ENCODE results near the gene TSC22D1.

Gene TSC22D1

DNA sequence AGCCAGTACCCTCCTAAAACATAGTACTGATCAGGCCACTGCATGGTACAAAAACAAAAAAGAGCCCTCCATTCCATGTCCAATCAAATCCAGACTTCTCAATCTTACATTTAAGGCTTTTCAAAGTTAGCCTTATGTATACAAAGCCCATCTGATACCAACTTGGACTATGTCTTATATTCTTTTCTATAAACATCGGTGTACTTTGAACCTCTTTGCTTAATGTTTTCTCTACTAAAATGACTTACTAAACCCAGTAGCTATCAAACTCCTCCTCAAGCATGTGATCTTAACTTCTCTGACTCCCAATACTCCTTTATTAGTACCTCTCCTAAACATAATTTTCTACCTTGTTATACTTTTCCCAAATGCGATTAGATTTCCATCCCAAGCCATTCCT is 14.8 kb downstream of the TSC22D1 start:
- in situ Hi-C loops (cut with HindIII; ENCODE audit: low sequenced_read_pairs), result no loop called here
- no peak for DNase-seq (ENCODE audit: low read depth, low spot score)
- TF ChIP-seq, protein P1, sequence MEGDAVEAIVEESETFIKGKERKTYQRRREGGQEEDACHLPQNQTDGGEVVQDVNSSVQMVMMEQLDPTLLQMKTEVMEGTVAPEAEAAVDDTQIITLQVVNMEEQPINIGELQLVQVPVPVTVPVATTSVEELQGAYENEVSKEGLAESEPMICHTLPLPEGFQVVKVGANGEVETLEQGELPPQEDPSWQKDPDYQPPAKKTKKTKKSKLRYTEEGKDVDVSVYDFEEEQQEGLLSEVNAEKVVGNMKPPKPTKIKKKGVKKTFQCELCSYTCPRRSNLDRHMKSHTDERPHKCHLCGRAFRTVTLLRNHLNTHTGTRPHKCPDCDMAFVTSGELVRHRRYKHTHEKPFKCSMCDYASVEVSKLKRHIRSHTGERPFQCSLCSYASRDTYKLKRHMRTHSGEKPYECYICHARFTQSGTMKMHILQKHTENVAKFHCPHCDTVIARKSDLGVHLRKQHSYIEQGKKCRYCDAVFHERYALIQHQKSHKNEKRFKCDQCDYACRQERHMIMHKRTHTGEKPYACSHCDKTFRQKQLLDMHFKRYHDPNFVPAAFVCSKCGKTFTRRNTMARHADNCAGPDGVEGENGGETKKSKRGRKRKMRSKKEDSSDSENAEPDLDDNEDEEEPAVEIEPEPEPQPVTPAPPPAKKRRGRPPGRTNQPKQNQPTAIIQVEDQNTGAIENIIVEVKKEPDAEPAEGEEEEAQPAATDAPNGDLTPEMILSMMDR (IDR thresholded peaks at IDR 0.05; ENCODE audit: low read depth, low read length), result no peak
- H3K4me3 ChIP-seq (ENCODE audit: low read depth, low read length), result no peak overlapping the region

DNA sequence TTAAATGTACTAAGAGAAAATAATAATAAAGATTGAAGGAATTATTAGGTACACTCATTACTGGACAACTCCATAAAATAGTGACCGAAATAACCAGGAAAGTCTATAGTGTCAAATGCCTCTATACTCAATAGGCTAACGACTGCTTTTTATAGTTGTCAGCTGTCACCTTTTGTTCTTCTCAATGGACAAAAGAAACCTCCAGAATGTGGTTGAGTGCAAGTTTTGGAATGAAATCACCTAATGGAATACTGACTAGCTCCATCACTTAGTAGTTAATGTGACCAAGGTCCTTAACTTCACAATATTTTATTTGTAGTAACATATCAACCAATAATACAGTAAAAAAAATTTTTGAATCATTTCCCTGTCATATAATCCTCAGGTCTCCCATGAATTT is 18.1 kb downstream of the TSC22D1 start:
- in situ Hi-C loops (cut with HindIII; ENCODE audit: low sequenced_read_pairs), result no loop called here
- DNase-seq (ENCODE audit: low read depth, low spot score), result no peak
- no peak overlapping the region for H3K4me3 ChIP-seq (ENCODE audit: low read depth, low read length)
- TF ChIP-seq, protein P1 (IDR thresholded peaks at IDR 0.05; ENCODE audit: low read depth, low read length), result no peak

DNA sequence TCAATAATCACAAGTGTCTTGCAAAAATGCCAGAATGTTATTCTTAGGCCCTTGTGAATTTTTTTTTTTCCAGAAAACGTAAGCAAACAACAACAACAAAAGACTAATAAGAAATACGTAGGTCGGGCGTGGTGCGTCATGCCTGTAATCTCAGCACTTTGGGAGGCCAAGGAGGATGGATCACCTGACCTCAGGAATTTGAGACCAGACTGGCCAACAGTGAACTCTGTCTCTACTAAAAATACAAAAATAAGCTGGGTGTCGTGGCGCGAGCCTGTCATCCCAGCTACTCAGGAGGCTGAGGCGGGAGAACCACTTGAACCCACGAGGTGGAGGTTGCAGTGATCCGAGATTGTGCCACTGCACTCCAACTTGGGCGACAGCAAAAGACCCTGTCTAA is 20.9 kb downstream of the TSC22D1 start:
- TF ChIP-seq, protein P1 (IDR thresholded peaks at IDR 0.05; ENCODE audit: low read depth, low read length), result no peak

DNA sequence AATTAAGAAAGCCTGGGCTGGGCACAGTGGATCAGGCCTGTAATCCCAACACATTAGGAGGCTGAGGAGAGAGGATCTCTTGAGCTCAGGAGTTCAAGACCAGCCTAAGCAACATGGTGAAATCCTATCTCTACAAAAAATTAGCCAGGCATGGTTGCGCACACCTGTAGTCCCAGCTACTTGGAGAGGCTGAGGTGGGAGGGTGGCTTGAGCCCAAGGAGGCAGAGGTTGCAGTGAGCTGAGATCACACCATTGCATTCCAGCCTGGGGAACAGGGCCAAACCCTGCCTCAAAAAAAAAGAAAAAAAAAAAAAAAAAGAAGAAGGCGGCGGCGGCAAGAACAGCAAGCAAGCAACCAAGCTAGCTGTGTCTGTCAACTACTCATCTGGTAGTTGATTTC is 26.7 kb downstream of the TSC22D1 start:
- DNase-seq (ENCODE audit: low read depth, low spot score), result no peak
- no peak overlapping the region for H3K4me3 ChIP-seq (ENCODE audit: low read depth, low read length)
- TF ChIP-seq, protein P1 (IDR thresholded peaks at IDR 0.05; ENCODE audit: low read depth, low read length), result no peak
- in situ Hi-C loops (cut with HindIII; ENCODE audit: low sequenced_read_pairs), result no loop called here

More for the DNA sequence above, 20.9 kb downstream of the TSC22D1 start:
- no peak for DNase-seq (ENCODE audit: low read depth, low spot score)
- in situ Hi-C loops (cut with HindIII; ENCODE audit: low sequenced_read_pairs), result no loop called here
- H3K4me3 ChIP-seq (ENCODE audit: low read depth, low read length), result no peak overlapping the region

DNA sequence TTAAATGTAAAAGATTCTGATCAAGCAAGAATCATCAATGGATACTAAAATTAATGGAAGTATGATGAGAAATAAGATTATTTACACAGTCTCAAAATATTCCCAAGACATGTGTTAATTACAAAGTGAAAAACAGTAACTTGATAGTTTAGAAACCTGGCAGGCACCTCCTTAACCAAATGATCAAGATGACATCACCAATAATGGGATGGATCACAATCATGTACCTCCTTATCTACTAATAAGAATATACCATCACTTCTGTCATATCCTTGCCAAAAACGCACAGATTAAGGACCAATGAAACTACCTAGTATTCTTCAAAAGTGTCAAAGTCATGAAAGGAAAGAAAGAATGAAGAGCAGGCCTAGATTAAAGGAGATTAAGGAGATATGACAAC is 30.0 kb downstream of the TSC22D1 start:
- no peak for DNase-seq (ENCODE audit: low read depth, low spot score)
- in situ Hi-C loops (cut with HindIII; ENCODE audit: low sequenced_read_pairs), result no loop called here
- TF ChIP-seq, protein P1 (IDR thresholded peaks at IDR 0.05; ENCODE audit: low read depth, low read length), result no peak
- H3K4me3 ChIP-seq (ENCODE audit: low read depth, low read length), result no peak overlapping the region

DNA sequence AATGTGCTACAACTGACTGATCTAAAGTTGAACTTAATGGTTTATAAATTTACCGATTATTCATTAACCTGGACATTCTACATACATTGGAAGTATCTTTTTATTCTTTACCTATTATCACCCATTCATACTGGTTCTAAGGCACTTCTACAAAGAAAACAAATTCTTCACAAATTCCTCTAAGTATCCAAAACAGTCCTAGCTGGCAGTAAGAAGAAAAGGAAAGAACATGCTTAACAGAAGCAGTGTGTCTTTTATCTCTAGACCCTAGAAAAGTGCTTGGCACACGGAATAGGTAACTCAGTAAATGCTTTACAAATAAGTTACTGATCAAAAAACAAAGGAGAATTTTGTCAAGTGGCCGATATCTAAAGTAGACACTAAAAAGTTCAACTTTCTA is 32.8 kb downstream of the TSC22D1 start:
- no peak overlapping the region for H3K4me3 ChIP-seq (ENCODE audit: low read depth, low read length)
- in situ Hi-C loops (cut with HindIII; ENCODE audit: low sequenced_read_pairs), result no loop called here
- DNase-seq (ENCODE audit: low read depth, low spot score), result no peak
- TF ChIP-seq, protein P1 (IDR thresholded peaks at IDR 0.05; ENCODE audit: low read depth, low read length), result no peak

DNA sequence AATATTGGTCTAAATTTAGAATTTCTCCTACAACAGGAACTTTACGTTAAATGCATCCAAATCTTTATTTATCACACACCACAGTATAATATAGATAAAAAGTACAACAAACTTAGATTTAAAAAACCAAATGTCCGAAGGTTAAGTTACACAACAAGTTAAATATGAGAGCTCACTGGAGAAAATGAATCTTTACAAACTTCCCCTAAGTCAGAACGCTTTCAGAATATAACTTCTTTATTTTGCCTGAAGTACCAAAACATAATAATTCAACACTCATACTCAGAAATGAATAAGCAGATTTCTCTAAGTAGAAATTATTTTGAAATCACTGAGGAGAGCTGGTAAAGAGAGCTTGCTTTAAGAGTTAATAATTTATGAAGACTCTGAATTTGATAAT is 33.8 kb downstream of the TSC22D1 start:
- DNase-seq (ENCODE audit: low read depth, low spot score), result no peak
- in situ Hi-C loops (cut with HindIII; ENCODE audit: low sequenced_read_pairs), result no loop called here

More for the DNA sequence above, 33.8 kb downstream of the TSC22D1 start:
- no peak overlapping the region for H3K4me3 ChIP-seq (ENCODE audit: low read depth, low read length)
- TF ChIP-seq, protein P1 (IDR thresholded peaks at IDR 0.05; ENCODE audit: low read depth, low read length), result no peak

All from astrocyte of the spinal cord (primary cell).